GM12878 (cell line): Measurements from ENCODE around the gene FANCC.

Experiments
- CTCF ChIP-seq, 3 experiments: IDR thresholded peaks in 2 of 3; conservative IDR thresholded peaks in 1 of 3; 2 replicates each; pipeline ENCODE4 v1.5.1; 2011; ENCODE audit warnings: low read depth in 3 of 3, low read length in 3 of 3, mild to moderate bottlenecking in 3 of 3, control low read depth in 2 of 3, moderate library complexity in 2 of 3, inconsistent platforms in 1 of 3, mixed read lengths in 1 of 3; ENCODE audit not compliant: control insufficient read depth in 2 of 3, insufficient read depth in 1 of 3; ENCODE audit errors: extremely low read depth in 1 of 3
- MAX ChIP-seq: IDR thresholded peaks from 2 replicates; pipeline ENCODE4 v1.6.1; 2012; ENCODE audit warnings: low read depth, low read length, improper control_type of control experiment
- MTA3 ChIP-seq: IDR thresholded peaks from 2 replicates; pipeline ENCODE4 v1.6.1; 2012; ENCODE audit warnings: low read length, inconsistent platforms, borderline replicate concordance

- no peak for TF ChIP-seq CTCF (IDR thresholded peaks at IDR 0.05 in 2 of 3, conservative IDR thresholded peaks at IDR 0.05 in 1 of 3; ENCODE audit: control insufficient read depth in 2 of 3, extremely low read depth in 1 of 3, insufficient read depth in 1 of 3, low read depth in 3 of 3, low read length in 3 of 3)
- no peak for TF ChIP-seq MAX
- TF ChIP-seq MTA3: no peak
These were observed 187.0 kb downstream of the FANCC start for GRCh38 chr9:95130484-95130883.
